Ishikawa (cell line): ENCODE data around the gene NHLRC2.

ENCODE experiments used
- EP300 ChIP-seq: IDR thresholded peaks from 2 replicates; pipeline ENCODE4 v1.6.1; 2012; ENCODE audit warnings: borderline replicate concordance
- TAF1 ChIP-seq: IDR thresholded peaks from 2 replicates; pipeline ENCODE4 v1.6.1; 2012; ENCODE audit warnings: low read depth, mild to moderate bottlenecking
- USF1 ChIP-seq: IDR thresholded peaks from 2 replicates; pipeline ENCODE4 v1.6.1; 2012
- TF ChIP-seq, protein P1 (sequence below): IDR thresholded peaks from 2 replicates; pipeline ENCODE4 v1.6.1; 2012

DNA sequence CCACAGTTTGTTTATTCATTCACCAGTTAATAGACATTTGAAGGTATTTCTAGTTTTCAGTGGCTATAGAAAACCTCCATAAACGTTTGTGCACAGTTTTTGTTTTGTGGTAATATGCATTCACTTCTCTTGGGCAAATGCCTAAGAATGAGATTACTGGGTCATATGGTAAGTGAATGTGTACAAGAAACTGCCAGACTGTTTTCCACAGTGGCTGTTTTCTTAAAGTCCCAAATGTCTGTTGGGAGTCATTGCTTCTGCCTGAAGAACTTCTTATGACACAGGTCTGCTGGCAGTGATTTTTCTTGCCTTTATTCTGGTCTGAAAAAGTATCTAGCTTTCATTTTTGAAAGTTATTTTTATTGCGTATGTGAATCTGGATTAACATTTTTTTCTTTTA lies 35.5 kb downstream of the NHLRC2 start:
- TF ChIP-seq, protein P1, sequence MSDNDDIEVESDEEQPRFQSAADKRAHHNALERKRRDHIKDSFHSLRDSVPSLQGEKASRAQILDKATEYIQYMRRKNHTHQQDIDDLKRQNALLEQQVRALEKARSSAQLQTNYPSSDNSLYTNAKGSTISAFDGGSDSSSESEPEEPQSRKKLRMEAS: no peak
- TF ChIP-seq USF1 (no peak), EP300 (no peak), TAF1 (no peak)
